CD4-positive, alpha-beta T cell (primary cell): Measurements from ENCODE around the gene PIK3C2G. TPM values are rescaled to one million over a fixed set of nuclear protein-coding genes. Genes with fewer than 3 reads are reported as not detected.
"Not testable (repeated sequence)": the region's sequence is repeated elsewhere in the genome, so short reads cannot be mapped to it uniquely, and the experiment has no call there.

Source experiments
- ATAC-seq: fragments of 200-7000 bp; cut with Tn5 transposase; one replicate; pipeline ENCODE4 v1.10.0; 2022; ENCODE audit warnings: mild to moderate bottlenecking; ENCODE audit not compliant: poor library complexity
- CTCF ChIA-PET: fragments of 350-600 bp; sonication (Branson Sonifier 250); formaldehyde crosslinking; loops from one replicate; lab custom pipeline; 2021; ENCODE audit warnings: antibody characterized with exemption, inconsistent platforms; lab: Charles Lee
- POLR2A ChIA-PET: fragments of 350-600 bp; sonication (Branson Sonifier 250); formaldehyde crosslinking; loops from one replicate; lab custom pipeline; 2021; ENCODE audit warnings: antibody characterized with exemption, inconsistent platforms; lab: Charles Lee
- DNase-seq, 14 experiments: peaks; one replicate each; pipeline ENCODE4 v3.0.0-alpha.2; 2013 to 2020; ENCODE audit warnings: mixed read lengths in 2 of 14
- H3K27ac ChIP-seq, 2 donors: one replicate each; pipeline versions ENCODE4 v1.5.1 to v1.7.0; 2013; ENCODE audit warnings: low read length in 2 of 2, low read depth in 1 of 2, mild to moderate bottlenecking in 1 of 2
- H3K27me3 ChIP-seq, 2 experiments: 1 replicate in 1 of 2; 2 replicates in 1 of 2; pipeline versions ENCODE4 v1.6.1 to v1.7.0; 2013; ENCODE audit warnings: low read length in 2 of 2, control low read depth in 1 of 2, mild to moderate bottlenecking in 1 of 2, moderate library complexity in 1 of 2; ENCODE audit not compliant: insufficient read depth in 2 of 2, control insufficient read depth in 1 of 2
- H3K36me3 ChIP-seq: one replicate; pipeline ENCODE4 v1.6.1; 2013; ENCODE audit warnings: low read length, control low read depth; ENCODE audit not compliant: insufficient read depth
- H3K4me1 ChIP-seq: one replicate; pipeline ENCODE4 v1.6.1; 2013; ENCODE audit warnings: low read length, control low read depth; ENCODE audit not compliant: insufficient read depth
- H3K4me3 ChIP-seq: one replicate; pipeline ENCODE4 v1.5.1; 2013; ENCODE audit warnings: mild to moderate bottlenecking, low read length, moderate library complexity
- H3K9me3 ChIP-seq, 2 experiments: 1 replicate in 1 of 2; 2 replicates in 1 of 2; pipeline versions ENCODE4 v1.6.1 to v1.7.0; 2013; ENCODE audit warnings: low read length in 2 of 2, mild to moderate bottlenecking in 2 of 2, control low read depth in 1 of 2, moderate library complexity in 1 of 2; ENCODE audit not compliant: control insufficient read depth in 1 of 2, insufficient read depth in 1 of 2
- H3K27ac Mint-ChIP-seq: one replicate; pipeline ENCODE4 v1.8.0; 2020; ENCODE audit warnings: mixed read lengths
- H3K27me3 Mint-ChIP-seq: one replicate; pipeline ENCODE4 v1.8.0; 2021; ENCODE audit warnings: mixed read lengths
- H3K36me3 Mint-ChIP-seq: one replicate; pipeline ENCODE4 v1.8.0; 2021; ENCODE audit warnings: low read depth, mixed read lengths
- H3K4me1 Mint-ChIP-seq: one replicate; pipeline ENCODE4 v1.8.0; 2021; ENCODE audit warnings: low read depth, mixed read lengths
- H3K4me3 Mint-ChIP-seq: one replicate; pipeline ENCODE4 v1.8.0; 2020; ENCODE audit warnings: mild to moderate bottlenecking, mixed read lengths
- H3K9me3 Mint-ChIP-seq: one replicate; pipeline ENCODE4 v1.8.0; 2020; ENCODE audit warnings: mixed read lengths
- CTCF ChIP-seq: fragments of 200-600 bp; IDR thresholded peaks from one replicate; pipeline ENCODE4 v1.8.0; 2022; ENCODE audit warnings: antibody characterized with exemption, mild to moderate bottlenecking
- intact Hi-C, 2 experiments: fragments of 100-400 bp; cut with DNase I in 1 of 2; cut with micrococcal nuclease in 1 of 2; formaldehyde crosslinking; loops; one replicate each; pipeline versions ENCODE4 v1.15.1 to v1.9.0; 2023 to 2025; cut with DNase I, micrococcal nuclease
- total RNA-seq, 174 experiments: library from RNA in 2 of 174; stranded (reverse) in 2 of 174; gene quantifications; one replicate each; pipeline ENCODE4 v1.2.3 and lab custom pipeline; 2021 to 2026

The PIK3C2G gene
- total RNA-seq, 2 experiments from 2014 or later = not detected

GRCh38 chr12:18487509-18487908 is 226.2 kb downstream of the PIK3C2G start:
- H3K27me3 ChIP-seq = no peaks in the 10 kb centered on the region
- no peaks in the 10 kb centered on the region for H3K27me3 Mint-ChIP-seq
- H3K9me3 Mint-ChIP-seq = peaks cover 5% of the 10 kb centered on the region
- intact Hi-C loops = no loop called here
- no peaks in the 10 kb centered on the region for H3K4me1 Mint-ChIP-seq
- no peak for TF ChIP-seq CTCF
- no peak overlapping the region for H3K4me3 ChIP-seq
- H3K36me3 ChIP-seq = no peaks in the 10 kb centered on the region
- peaks cover 0 to under 1% of the 10 kb centered on the region in 2 experiments for H3K9me3 ChIP-seq
- H3K4me1 ChIP-seq = no peaks in the 10 kb centered on the region
- ATAC-seq (no peak), DNase-seq (no peak)
- no peak overlapping the region for H3K27ac ChIP-seq
- no peak overlapping the region for H3K4me3 Mint-ChIP-seq
- CTCF ChIA-PET = no interaction called here
- H3K36me3 Mint-ChIP-seq = no peaks in the 10 kb centered on the region
- no peak overlapping the region for H3K27ac Mint-ChIP-seq
- POLR2A ChIA-PET = no interaction called here

- ChIA-PET POLR2A (no interaction called here), CTCF (no interaction called here)
- Mint-ChIP-seq H3K27me3 (no peaks in the 10 kb centered on the region), H3K4me1 (no peaks in the 10 kb centered on the region), H3K27ac (no peak overlapping the region), H3K36me3 (no peaks in the 10 kb centered on the region), H3K9me3 (peaks cover 5% of the 10 kb centered on the region), H3K4me3 (no peak overlapping the region)
- Histone ChIP-seq H3K4me1 (no peaks in the 10 kb centered on the region), H3K9me3 (peaks cover 0 to 4% of the 10 kb centered on the region in 2 experiments), H3K36me3 (no peaks in the 10 kb centered on the region), H3K27ac (no peak overlapping the region), H3K27me3 (no peaks in the 10 kb centered on the region), H3K4me3 (no peak overlapping the region)
- intact Hi-C loops = no loop called here
- DNase-seq (no peak), ATAC-seq (no peak)
- no peak for TF ChIP-seq CTCF
Measured at GRCh38 chr12:18492372-18493025, 231.2 kb downstream of the PIK3C2G start.

GRCh38 chr12:18496156-18496555 is 234.8 kb downstream of the PIK3C2G start:
- no peak overlapping the region for H3K4me3 ChIP-seq
- no peak for TF ChIP-seq CTCF
- H3K27ac ChIP-seq = no peak overlapping the region
- Mint-ChIP-seq H3K27me3 (no peaks in the 10 kb centered on the region), H3K27ac (no peak overlapping the region), H3K4me3 (no peak overlapping the region), H3K4me1 (no peaks in the 10 kb centered on the region), H3K36me3 (no peaks in the 10 kb centered on the region), H3K9me3 (peaks cover 7% of the 10 kb centered on the region)
- no peaks in the 10 kb centered on the region for H3K27me3 ChIP-seq
- no peak for ATAC-seq
- intact Hi-C loops = no loop called here
- no peaks in the 10 kb centered on the region for H3K4me1 ChIP-seq
- no peak for DNase-seq
- POLR2A ChIA-PET = no interaction called here
- CTCF ChIA-PET = no interaction called here
- H3K36me3 ChIP-seq = no peaks in the 10 kb centered on the region
- H3K9me3 ChIP-seq = peaks cover 3 to 16% of the 10 kb centered on the region in 2 experiments

GRCh38 chr12:18500160-18500574 is 238.8 kb downstream of the PIK3C2G start:
- POLR2A ChIA-PET, H3K4me3 ChIP-seq, H3K27ac Mint-ChIP-seq, H3K27me3 ChIP-seq, intact Hi-C loops, H3K4me1 ChIP-seq, DNase-seq, H3K36me3 Mint-ChIP-seq, CTCF ChIA-PET, H3K27me3 Mint-ChIP-seq, H3K9me3 Mint-ChIP-seq, H3K36me3 ChIP-seq, H3K4me3 Mint-ChIP-seq, H3K4me1 Mint-ChIP-seq, H3K27ac ChIP-seq, ATAC-seq: not testable (repeated sequence)
- H3K9me3 ChIP-seq = peaks cover 3 to 12% of the 10 kb centered on the region in 2 experiments

GRCh38 chr12:18500736-18501135 is 239.4 kb downstream of the PIK3C2G start:
- H3K27ac ChIP-seq, H3K4me3 ChIP-seq, CTCF ChIA-PET, H3K36me3 ChIP-seq, H3K4me1 Mint-ChIP-seq, H3K9me3 Mint-ChIP-seq, H3K27me3 ChIP-seq, POLR2A ChIA-PET, intact Hi-C loops, DNase-seq, H3K36me3 Mint-ChIP-seq, H3K27ac Mint-ChIP-seq, H3K4me3 Mint-ChIP-seq, H3K27me3 Mint-ChIP-seq, ATAC-seq, H3K4me1 ChIP-seq: not testable (repeated sequence)
- H3K9me3 ChIP-seq = peaks cover 3 to 12% of the 10 kb centered on the region in 2 experiments
